PFSK-1 (cell line): ENCODE measurements around the gene PITPNM3.

Source experiments
- FOXP2 ChIP-seq: optimal IDR thresholded peaks from 2 replicates; pipeline ENCODE3; 2011; ENCODE audit warnings: borderline replicate concordance, control low read depth, inconsistent platforms; ENCODE audit not compliant: insufficient read depth; ENCODE audit errors: extremely low read length, extremely low read depth
- POLR2AphosphoS5 ChIP-seq: IDR thresholded peaks from 2 replicates; pipeline ENCODE4 v1.6.1; 2012; ENCODE audit warnings: low read depth, mild to moderate bottlenecking, control low read depth, low read length, moderate library complexity
- SIN3A ChIP-seq: IDR thresholded peaks from 2 replicates; pipeline ENCODE4 v1.6.1; 2012; ENCODE audit warnings: mild to moderate bottlenecking, low read length, moderate library complexity, borderline replicate concordance; ENCODE audit not compliant: insufficient read depth
- TAF1 ChIP-seq: IDR thresholded peaks from 2 replicates; pipeline ENCODE4 v1.6.1; 2012; ENCODE audit warnings: low read length, control low read depth, borderline replicate concordance; ENCODE audit not compliant: insufficient read depth
- TF ChIP-seq, protein P1 (sequence below), 2 experiments: IDR thresholded peaks; 2 replicates each; pipeline versions ENCODE4 v1.6.1 to v1.8.0; 2011 to 2012; ENCODE audit warnings: low read depth in 2 of 2, low read length in 2 of 2, control low read depth in 1 of 2, inconsistent platforms in 1 of 2, mild to moderate bottlenecking in 1 of 2, moderate library complexity in 1 of 2; ENCODE audit not compliant: insufficient read depth in 1 of 2

Gene PITPNM3

DNA sequence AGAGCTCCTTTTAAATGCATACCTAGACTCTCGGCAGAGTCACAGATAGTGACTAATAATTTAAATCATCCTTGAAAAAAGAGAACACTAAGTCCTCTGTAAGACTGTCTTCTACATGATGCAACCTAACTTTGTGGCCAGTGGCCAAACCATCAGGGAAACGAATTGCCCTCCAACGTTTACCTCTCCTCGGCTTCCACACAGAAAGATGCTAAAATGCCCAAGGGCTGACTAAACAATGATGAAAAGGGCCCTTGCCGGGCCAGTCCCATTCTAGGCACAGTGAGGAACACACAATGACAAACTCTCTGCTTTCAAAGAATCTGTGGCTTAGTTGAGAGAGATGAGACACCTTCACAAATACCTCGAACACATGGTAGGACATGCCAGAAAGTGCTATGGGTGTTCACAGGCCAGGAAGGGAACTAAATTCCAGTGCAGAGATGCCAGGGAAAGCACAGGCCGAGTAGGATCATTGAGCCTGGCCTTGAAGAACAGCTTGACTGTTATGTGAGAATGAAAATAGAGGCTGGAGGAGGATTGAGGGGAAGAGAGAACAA is 35.3 kb upstream of the PITPNM3 start:
- TF ChIP-seq SIN3A (no peak), TAF1 (no peak), FOXP2 (no peak), POLR2AphosphoS5 (no peak)
- TF ChIP-seq, protein P1, sequence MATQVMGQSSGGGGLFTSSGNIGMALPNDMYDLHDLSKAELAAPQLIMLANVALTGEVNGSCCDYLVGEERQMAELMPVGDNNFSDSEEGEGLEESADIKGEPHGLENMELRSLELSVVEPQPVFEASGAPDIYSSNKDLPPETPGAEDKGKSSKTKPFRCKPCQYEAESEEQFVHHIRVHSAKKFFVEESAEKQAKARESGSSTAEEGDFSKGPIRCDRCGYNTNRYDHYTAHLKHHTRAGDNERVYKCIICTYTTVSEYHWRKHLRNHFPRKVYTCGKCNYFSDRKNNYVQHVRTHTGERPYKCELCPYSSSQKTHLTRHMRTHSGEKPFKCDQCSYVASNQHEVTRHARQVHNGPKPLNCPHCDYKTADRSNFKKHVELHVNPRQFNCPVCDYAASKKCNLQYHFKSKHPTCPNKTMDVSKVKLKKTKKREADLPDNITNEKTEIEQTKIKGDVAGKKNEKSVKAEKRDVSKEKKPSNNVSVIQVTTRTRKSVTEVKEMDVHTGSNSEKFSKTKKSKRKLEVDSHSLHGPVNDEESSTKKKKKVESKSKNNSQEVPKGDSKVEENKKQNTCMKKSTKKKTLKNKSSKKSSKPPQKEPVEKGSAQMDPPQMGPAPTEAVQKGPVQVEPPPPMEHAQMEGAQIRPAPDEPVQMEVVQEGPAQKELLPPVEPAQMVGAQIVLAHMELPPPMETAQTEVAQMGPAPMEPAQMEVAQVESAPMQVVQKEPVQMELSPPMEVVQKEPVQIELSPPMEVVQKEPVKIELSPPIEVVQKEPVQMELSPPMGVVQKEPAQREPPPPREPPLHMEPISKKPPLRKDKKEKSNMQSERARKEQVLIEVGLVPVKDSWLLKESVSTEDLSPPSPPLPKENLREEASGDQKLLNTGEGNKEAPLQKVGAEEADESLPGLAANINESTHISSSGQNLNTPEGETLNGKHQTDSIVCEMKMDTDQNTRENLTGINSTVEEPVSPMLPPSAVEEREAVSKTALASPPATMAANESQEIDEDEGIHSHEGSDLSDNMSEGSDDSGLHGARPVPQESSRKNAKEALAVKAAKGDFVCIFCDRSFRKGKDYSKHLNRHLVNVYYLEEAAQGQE (IDR thresholded peaks at IDR 0.05; ENCODE audit: insufficient read depth in 1 of 2, low read depth in 2 of 2, low read length in 2 of 2), result no peak

DNA sequence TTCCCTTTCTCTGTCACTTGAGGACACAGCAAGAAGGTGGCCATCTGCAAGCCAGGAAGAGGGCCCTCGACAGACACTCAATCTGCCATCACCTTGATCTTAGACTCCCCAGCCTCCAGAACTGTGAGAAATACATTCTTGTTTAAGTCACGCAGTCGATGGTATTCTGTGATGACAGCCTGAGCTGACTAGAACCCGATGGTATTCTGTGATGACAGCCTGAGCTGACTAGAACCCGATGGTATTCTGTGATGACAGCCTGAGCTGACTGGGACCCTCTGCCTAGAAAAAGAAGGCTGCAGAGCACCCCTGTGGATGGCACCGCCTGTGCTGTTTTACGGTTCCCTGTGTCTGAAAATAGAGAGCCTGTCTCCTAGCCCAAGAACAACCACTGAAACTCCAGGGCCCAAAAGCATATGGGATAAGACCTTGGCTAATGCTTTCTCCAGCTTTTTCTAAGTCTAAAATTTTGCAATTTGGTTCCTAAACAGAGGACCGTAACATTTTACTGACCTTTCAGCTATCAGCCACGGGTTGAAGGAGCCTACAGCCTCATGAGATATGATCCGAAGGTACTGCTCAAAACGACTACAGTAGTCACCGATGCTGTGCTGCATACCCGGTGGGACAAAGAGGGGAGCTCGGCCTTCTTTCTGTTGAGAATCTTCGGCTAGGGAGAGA is 33.1 kb upstream of the PITPNM3 start:
- TF ChIP-seq POLR2AphosphoS5 (no peak), FOXP2 (no peak), TAF1 (no peak), SIN3A (no peak)

DNA sequence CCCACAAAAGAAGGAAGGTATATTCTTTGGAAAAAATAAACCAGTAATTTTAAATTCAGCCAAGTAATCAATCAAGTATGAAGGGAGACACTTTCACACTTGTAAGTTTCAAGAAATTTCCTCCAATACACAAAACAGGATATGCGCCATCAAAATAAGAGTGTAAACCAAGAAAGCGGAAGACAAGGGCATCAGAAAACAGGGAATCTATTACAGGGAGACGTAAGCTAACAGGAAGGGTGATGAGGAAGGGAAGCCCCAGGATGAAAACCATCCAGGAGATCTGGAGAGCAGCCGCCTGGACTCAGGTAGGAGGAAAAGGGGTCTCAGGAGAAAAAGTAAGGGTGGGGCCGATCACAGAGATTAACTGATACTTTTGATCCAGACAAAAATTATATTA is 31.8 kb upstream of the PITPNM3 start:
- no peak for TF ChIP-seq TAF1
- TF ChIP-seq FOXP2, result no peak
- no peak for TF ChIP-seq SIN3A
- TF ChIP-seq, protein P1 (IDR thresholded peaks at IDR 0.05; ENCODE audit: insufficient read depth in 1 of 2, low read depth in 2 of 2, low read length in 2 of 2), result no peak
- no peak for TF ChIP-seq POLR2AphosphoS5

DNA sequence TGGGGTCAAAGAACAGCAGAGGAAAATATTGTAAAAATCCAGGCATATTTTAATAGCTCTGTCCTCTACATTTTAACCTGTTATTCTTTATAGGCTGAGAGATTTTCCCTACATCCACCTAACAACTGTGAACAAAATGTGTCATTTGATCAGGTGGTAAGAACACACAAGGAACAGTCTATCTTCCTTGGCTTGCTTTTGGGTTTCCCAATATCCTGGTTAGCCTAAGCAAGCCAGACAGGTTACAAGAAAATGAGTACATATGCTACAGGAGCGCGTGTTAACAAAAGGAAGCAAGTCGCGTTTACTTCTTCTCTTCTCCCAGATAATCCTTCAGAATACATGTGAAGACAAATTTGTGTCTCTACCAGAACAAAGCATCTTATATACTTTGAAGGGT is 31.0 kb upstream of the PITPNM3 start:
- TF ChIP-seq POLR2AphosphoS5, result no peak
- TF ChIP-seq, protein P1 (IDR thresholded peaks at IDR 0.05; ENCODE audit: insufficient read depth in 1 of 2, low read depth in 2 of 2, low read length in 2 of 2), result no peak
- TF ChIP-seq FOXP2, result no peak
- TF ChIP-seq SIN3A, result no peak
- no peak for TF ChIP-seq TAF1

DNA sequence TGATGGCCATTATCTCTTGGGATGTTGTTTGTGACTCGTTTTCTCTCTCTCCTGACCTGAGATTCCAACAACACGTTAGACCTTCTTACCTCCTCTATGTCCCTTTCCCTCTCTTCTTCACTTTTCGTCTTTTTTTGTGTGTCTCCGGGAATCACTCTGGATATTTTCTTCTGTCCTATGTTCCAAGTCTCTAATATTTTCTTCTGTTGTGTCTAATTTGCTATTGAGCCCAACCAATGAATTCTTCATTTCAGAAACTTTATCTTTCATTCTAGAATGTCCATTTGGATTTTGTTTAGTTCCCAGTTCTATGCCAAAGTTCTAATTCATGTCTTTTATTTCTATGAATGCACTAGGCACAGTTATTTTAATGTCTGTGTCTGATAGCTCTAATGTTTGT is 27.1 kb upstream of the PITPNM3 start:
- TF ChIP-seq SIN3A (no peak), FOXP2 (no peak)

DNA sequence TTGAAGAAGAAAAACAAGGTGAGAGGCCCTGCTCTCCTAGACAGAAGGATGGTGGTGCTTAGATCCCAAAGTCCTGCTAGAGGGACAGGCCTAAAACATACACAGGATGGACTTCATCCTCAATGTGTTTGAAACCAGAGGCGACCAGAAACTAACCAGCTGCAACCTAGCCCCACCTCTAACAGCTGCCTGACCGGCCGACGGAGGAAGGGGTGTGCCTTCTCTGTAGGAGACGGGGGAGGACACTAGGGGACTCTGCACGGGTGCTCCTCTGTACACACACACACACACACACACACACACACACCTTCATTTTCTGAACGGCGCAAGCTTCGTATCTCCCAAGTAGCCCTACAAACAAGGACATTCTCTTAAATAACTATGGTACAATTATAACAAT is 24.3 kb upstream of the PITPNM3 start:
- TF ChIP-seq TAF1 (no peak), FOXP2 (no peak), SIN3A (no peak), POLR2AphosphoS5 (no peak)
- TF ChIP-seq, protein P1 (IDR thresholded peaks at IDR 0.05; ENCODE audit: insufficient read depth in 1 of 2, low read depth in 2 of 2, low read length in 2 of 2), result no peak
